ENCODE data around the gene ABHD10. TPM values are rescaled to one million over a fixed set of nuclear protein-coding genes. Genes with fewer than 3 reads are reported as not detected.

Gene ABHD10
- total and polyA plus RNA-seq, 5 donors from 2014 or later = 18.8 to 37.2 (median 34.3) TPM

- H3K27ac ChIP-seq (ENCODE audit: insufficient read depth, low read length, poor library complexity, severe bottlenecking) = no peak overlapping the region
- DNase-seq (no peak), ATAC-seq (ENCODE audit: low read depth in 2 of 2) (no peak)
- H3K4me3 Mint-ChIP-seq = no peak overlapping the region
- H3K36me3 ChIP-seq (ENCODE audit: control insufficient read depth, insufficient read depth, low read length) = no peaks in the 10 kb centered on the region
- H3K4me1 ChIP-seq (ENCODE audit: control insufficient read depth, insufficient read depth, low read length, poor library complexity, severe bottlenecking) = no peaks in the 10 kb centered on the region
- peaks cover 17% of the 10 kb centered on the region for H3K27me3 Mint-ChIP-seq
- no peaks in the 10 kb centered on the region for H3K4me1 Mint-ChIP-seq
- peaks cover 0 to 3% (median 0%) of the 10 kb centered on the region in 7 donors for H3K9me3 Mint-ChIP-seq
- no peaks in the 10 kb centered on the region for H3K36me3 Mint-ChIP-seq
- H3K27ac Mint-ChIP-seq = no peak overlapping the region
- no peaks in the 10 kb centered on the region for H3K9me3 ChIP-seq (ENCODE audit: control insufficient read depth in 2 of 2, low read length in 2 of 2)
- peaks cover 11% of the 10 kb centered on the region for H3K27me3 ChIP-seq (ENCODE audit: control insufficient read depth, insufficient read depth, low read length)
- H3K4me3 ChIP-seq (ENCODE audit: low read depth, low read length) = no peak overlapping the region
Measured at GRCh38 chr3:112038863-112039262, 60.0 kb downstream of the ABHD10 start.

- no peak for ATAC-seq (ENCODE audit: low read depth in 2 of 2)
- Mint-ChIP-seq H3K27me3 (peaks cover 17% of the 10 kb centered on the region), H3K27ac (no peak overlapping the region)
Measured at GRCh38 chr3:112041321-112041720, 62.5 kb downstream of the ABHD10 start.

GRCh38 chr3:112042842-112043280 is 64.0 kb downstream of the ABHD10 start:
- Histone ChIP-seq H3K9me3 (ENCODE audit: control insufficient read depth in 2 of 2, low read length in 2 of 2) (no peaks in the 10 kb centered on the region), H3K27ac (ENCODE audit: insufficient read depth, low read length, poor library complexity, severe bottlenecking) (no peak overlapping the region), H3K27me3 (ENCODE audit: control insufficient read depth, insufficient read depth, low read length) (peaks cover 13% of the 10 kb centered on the region), H3K36me3 (ENCODE audit: control insufficient read depth, insufficient read depth, low read length) (no peaks in the 10 kb centered on the region), H3K4me3 (ENCODE audit: low read depth, low read length) (no peak overlapping the region), H3K4me1 (ENCODE audit: control insufficient read depth, insufficient read depth, low read length, poor library complexity, severe bottlenecking) (no peaks in the 10 kb centered on the region)
- no peaks in the 10 kb centered on the region for H3K9me3 Mint-ChIP-seq
- H3K36me3 Mint-ChIP-seq = no peaks in the 10 kb centered on the region
- peaks cover 10% of the 10 kb centered on the region for H3K27me3 Mint-ChIP-seq
- DNase-seq = no peak
- ATAC-seq (ENCODE audit: low read depth in 2 of 2) = no peak
- no peak overlapping the region for H3K27ac Mint-ChIP-seq
- H3K4me3 Mint-ChIP-seq = no peak overlapping the region
- peaks cover 0 to 4% (median 0%) of the 10 kb centered on the region in 4 donors for H3K4me1 Mint-ChIP-seq

More at GRCh38 chr3:112041321-112041720, 62.5 kb downstream of the ABHD10 start:
- no peaks in the 10 kb centered on the region for H3K36me3 ChIP-seq (ENCODE audit: control insufficient read depth, insufficient read depth, low read length)
- no peak for DNase-seq
- H3K27me3 ChIP-seq (ENCODE audit: control insufficient read depth, insufficient read depth, low read length) = peaks cover 11% of the 10 kb centered on the region
- H3K9me3 Mint-ChIP-seq = no peaks in the 10 kb centered on the region
- H3K4me1 ChIP-seq (ENCODE audit: control insufficient read depth, insufficient read depth, low read length, poor library complexity, severe bottlenecking) = no peaks in the 10 kb centered on the region
- no peaks in the 10 kb centered on the region for H3K4me1 Mint-ChIP-seq
- H3K36me3 Mint-ChIP-seq = no peaks in the 10 kb centered on the region
- H3K9me3 ChIP-seq (ENCODE audit: control insufficient read depth in 2 of 2, low read length in 2 of 2) = no peaks in the 10 kb centered on the region
- no peak overlapping the region for H3K4me3 ChIP-seq (ENCODE audit: low read depth, low read length)
- no peak overlapping the region for H3K27ac ChIP-seq (ENCODE audit: insufficient read depth, low read length, poor library complexity, severe bottlenecking)
- H3K4me3 Mint-ChIP-seq = no peak overlapping the region

Other genes with a start within 250 kb of the ABHD10 start
- gene PHLDB2, start 119.8 kb upstream of the ABHD10 start, total RNA-seq = 5.9 TPM
- 1 to 10 TPM; 1.6 to 2.3 (median 1.9) TPM for gene PHLDB2, start 119.8 kb upstream of the ABHD10 start, polyA plus RNA-seq
- gene TAGLN3, start 19.9 kb downstream of the ABHD10 start, total RNA-seq = not detected
- gene TAGLN3, start 19.9 kb downstream of the ABHD10 start, polyA plus RNA-seq = not detected
- gene TMPRSS7, start 55.7 kb downstream of the ABHD10 start, total RNA-seq = not detected
- gene TMPRSS7, start 55.7 kb downstream of the ABHD10 start, polyA plus RNA-seq = not detected
- gene C3orf52, start 107.4 kb downstream of the ABHD10 start, total RNA-seq = 0.59 TPM
- gene C3orf52, start 107.4 kb downstream of the ABHD10 start, polyA plus RNA-seq = under 1 TPM; 0.13 to 0.67 (median 0.42) TPM
- gene GCSAM, start 154.2 kb downstream of the ABHD10 start, total RNA-seq = 11.8 TPM
- gene GCSAM, start 154.2 kb downstream of the ABHD10 start, polyA plus RNA-seq = 10 to 100 TPM in 2 of 4 donors, 1 to 10 TPM in 2; 8.1 to 13.6 (median 10.4) TPM

All from CD4-positive, CD25-positive, alpha-beta regulatory T cell (primary cell).